Activated naive CD4-positive, alpha-beta T cell treated with anti-CD3 and anti-CD28 coated beads for 36 hours (primary cell): ENCODE data around the gene ARPP21. TPM values are rescaled to one million over a fixed set of nuclear protein-coding genes. Genes with fewer than 3 reads are reported as not detected.

Experiments used
- CTCF ChIA-PET: fragments of 350-600 bp; sonication (Branson Sonifier 250); formaldehyde crosslinking; loops from one replicate; lab custom pipeline; 2021; ENCODE audit warnings: antibody characterized with exemption; lab: Charles Lee
- DNase-seq: peaks from one replicate; pipeline ENCODE4 v3.0.0-alpha.2; 2020
- H3K27ac Mint-ChIP-seq: one replicate; pipeline ENCODE4 v1.8.0; 2021; ENCODE audit warnings: mild to moderate bottlenecking, mixed read lengths
- H3K27me3 Mint-ChIP-seq: one replicate; pipeline ENCODE4 v1.8.0; 2021; ENCODE audit warnings: low read depth, mixed read lengths
- H3K36me3 Mint-ChIP-seq: one replicate; pipeline ENCODE4 v1.8.0; 2021; ENCODE audit warnings: low read depth, mixed read lengths
- H3K4me1 Mint-ChIP-seq: one replicate; pipeline ENCODE4 v1.8.0; 2021; ENCODE audit warnings: low read depth, mixed read lengths
- H3K4me3 Mint-ChIP-seq: one replicate; pipeline ENCODE4 v1.8.0; 2021; ENCODE audit warnings: mild to moderate bottlenecking, moderate library complexity, mixed read lengths
- H3K9me3 Mint-ChIP-seq: one replicate; pipeline ENCODE4 v1.8.0; 2021; ENCODE audit warnings: mixed read lengths
- intact Hi-C: fragments of 100-400 bp; cut with micrococcal nuclease; formaldehyde crosslinking; loops from one replicate; pipeline ENCODE4 v1.15.1; 2023
- microRNA-seq: library from miRNA; unstranded; fragments of <30 nt; microRNA quantifications from one replicate; pipeline ENCODE4 v1.2.0, GENCODE V29; 2022; ENCODE audit warnings: borderline microRNAs expressed, borderline replicate concordance
- total RNA-seq, 2 experiments: library from RNA; stranded (reverse); gene quantifications; one replicate each; pipeline ENCODE4 v1.2.3, GENCODE V29; 2021

Gene ARPP21
- total RNA-seq, 2 experiments from 2014 or later, result not detected

- intact Hi-C loops, result no loop called here
- Mint-ChIP-seq H3K27me3 (no peaks in the 10 kb centered on the region), H3K36me3 (no peaks in the 10 kb centered on the region), H3K4me3 (no peak overlapping the region), H3K9me3 (no peaks in the 10 kb centered on the region), H3K4me1 (no peaks in the 10 kb centered on the region), H3K27ac (no peak overlapping the region)
- CTCF ChIA-PET, result no interaction called here
- DNase-seq, result no peak
Measured at GRCh38 chr3:35832140-35832571, 192.8 kb downstream of the ARPP21 start.

Small RNA genes within 50 kb of the gene (microRNA-seq; reads per million reads assigned to microRNA genes)
- gene MIR128-2, result 1.6 reads per million
